Smooth muscle cell (in vitro differentiated cells): ENCODE measurements around the gene KLHDC7B. TPM values are rescaled to one million over a fixed set of nuclear protein-coding genes. Genes with fewer than 3 reads are reported as not detected.

Experiments
- DNase-seq: peaks from one replicate; lab custom pipeline; 2025; ENCODE audit not compliant: unreplicated experiment; lab: John Stamatoyannopoulos, UW
- H2AFZ ChIP-seq: fragments of 200-600 bp; sonication (generic); 2 replicates; pipeline ENCODE4 v1.6.0; 2016; ENCODE audit warnings: antibody characterized with exemption, low read depth, mild to moderate bottlenecking
- H3F3A ChIP-seq: fragments of 200-600 bp; sonication (generic); 2 replicates; pipeline ENCODE4 v1.6.0; 2017; ENCODE audit warnings: antibody characterized with exemption, low read depth
- H3K27ac ChIP-seq: fragments of 200-600 bp; sonication (generic); 2 replicates; pipeline ENCODE4 v1.5.1; 2016; ENCODE audit warnings: low read depth, mild to moderate bottlenecking
- H3K27me3 ChIP-seq: fragments of 200-600 bp; sonication (generic); 2 replicates; pipeline ENCODE4 v1.6.1; 2016; ENCODE audit warnings: low read depth, mild to moderate bottlenecking
- H3K36me3 ChIP-seq: fragments of 200-600 bp; sonication (generic); 2 replicates; pipeline ENCODE4 v1.5.1; 2016; ENCODE audit warnings: low read depth
- H3K4me1 ChIP-seq: fragments of 200-600 bp; sonication (generic); 2 replicates; pipeline ENCODE4 v1.5.1; 2016; ENCODE audit warnings: low read depth
- H3K4me2 ChIP-seq: fragments of 200-600 bp; sonication (generic); 2 replicates; pipeline ENCODE4 v1.6.0; 2016; ENCODE audit warnings: mild to moderate bottlenecking
- H3K4me3 ChIP-seq: fragments of 200-600 bp; sonication (generic); 2 replicates; pipeline ENCODE4 v1.5.1; 2016; ENCODE audit warnings: mild to moderate bottlenecking
- H3K79me2 ChIP-seq: fragments of 200-600 bp; sonication (generic); 2 replicates; pipeline ENCODE4 v1.6.0; 2016; ENCODE audit warnings: low read depth, mild to moderate bottlenecking
- H3K9ac ChIP-seq: fragments of 200-600 bp; sonication (generic); 2 replicates; pipeline ENCODE4 v1.6.0; 2016; ENCODE audit warnings: low read depth
- H3K9me3 ChIP-seq: fragments of 200-600 bp; sonication (generic); replicated peaks from 2 replicates; pipeline ENCODE4 v1.5.1; 2016; ENCODE audit warnings: low read depth
- H4K20me1 ChIP-seq: fragments of 200-600 bp; sonication (generic); 2 replicates; pipeline ENCODE4 v1.6.0; 2016; ENCODE audit warnings: low read depth
- CTCF ChIP-seq: fragments of 200-600 bp; sonication (generic); IDR thresholded peaks from 2 replicates; pipeline ENCODE4 v1.5.1; 2017; ENCODE audit warnings: borderline replicate concordance, mild to moderate bottlenecking, antibody characterized with exemption; ENCODE audit not compliant: insufficient read depth, poor library complexity, severe bottlenecking
- WGBS: methylation state at CpG from one replicate; pipeline ENCODE4 v1.1.7; 2016; ENCODE audit warnings: low lambda C conversion rate; 5-methylcytosine and 5-hydroxymethylcytosine counted together
- polyA plus RNA-seq: library from polyadenylated mRNA; unstranded; fragments of >200 nt; fragmentation: Nextera tagmentation; extraction: Ambion mirVana; gene quantifications from 2 replicates; pipeline ENCODE4 v1.2.1, GENCODE V29; 2016
- total RNA-seq: library from RNA; depleted of rRNA; stranded (reverse); fragments of >200 nt; gene quantifications from 2 replicates; pipeline ENCODE4 v1.2.3, GENCODE V29; 2014

KLHDC7B gene
- total and polyA plus RNA-seq, 2 experiments from 2014 or later = 1.1 to 1.5 TPM

GRCh38 chr22:50587407-50587806 is 41.7 kb downstream of the KLHDC7B start:
- WGBS = 88% methylated on average over 5 of the region's 5 CpGs
- Histone ChIP-seq H3K36me3 (no peaks in the 10 kb centered on the region), H3K4me2 (no peak overlapping the region), H3K9me3 (no peaks in the 10 kb centered on the region), H3K4me3 (no peak overlapping the region), H4K20me1 (no peaks in the 10 kb centered on the region), H3F3A (no peaks in the 10 kb centered on the region), H3K79me2 (peaks cover 4% of the 10 kb centered on the region), H3K4me1 (no peaks in the 10 kb centered on the region), H3K9ac (no peak overlapping the region), H3K27ac (no peak overlapping the region), H2AFZ (no peak overlapping the region), H3K27me3 (peaks cover 7% of the 10 kb centered on the region)
- DNase-seq = no peak
- no peak for TF ChIP-seq CTCF

DNA sequence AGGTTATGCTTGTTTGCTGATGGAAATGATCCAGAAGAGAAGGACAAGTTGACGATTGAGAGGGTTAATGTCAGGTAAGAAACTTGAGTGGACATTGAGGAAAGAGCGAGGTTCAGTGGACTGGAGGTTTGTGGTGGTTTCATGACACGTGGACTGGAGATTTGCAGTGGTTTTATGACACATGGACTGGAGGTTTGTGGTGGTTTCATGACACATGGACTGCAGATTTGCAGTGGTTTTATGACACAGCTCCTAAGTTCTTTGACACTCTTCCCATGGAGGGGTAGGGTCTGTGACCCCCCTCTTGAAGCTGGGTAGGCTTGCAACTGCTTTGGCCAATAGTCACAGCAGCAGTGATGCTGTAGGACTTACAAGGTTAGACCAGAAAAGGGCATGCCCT is 49.5 kb downstream of the KLHDC7B start:
- Histone ChIP-seq H3K4me1 (no peaks in the 10 kb centered on the region), H3K9ac (no peak overlapping the region), H3K36me3 (no peaks in the 10 kb centered on the region), H3K27me3 (peaks cover 9% of the 10 kb centered on the region), H2AFZ (no peak overlapping the region), H3K4me3 (no peak overlapping the region), H3K4me2 (no peak overlapping the region), H3K79me2 (no peaks in the 10 kb centered on the region), H3K9me3 (no peaks in the 10 kb centered on the region), H4K20me1 (no peaks in the 10 kb centered on the region), H3K27ac (no peak overlapping the region), H3F3A (no peaks in the 10 kb centered on the region)
- no peak for TF ChIP-seq CTCF
- 72% methylated on average over 3 of the region's 3 CpGs for WGBS
- no peak for DNase-seq

DNA sequence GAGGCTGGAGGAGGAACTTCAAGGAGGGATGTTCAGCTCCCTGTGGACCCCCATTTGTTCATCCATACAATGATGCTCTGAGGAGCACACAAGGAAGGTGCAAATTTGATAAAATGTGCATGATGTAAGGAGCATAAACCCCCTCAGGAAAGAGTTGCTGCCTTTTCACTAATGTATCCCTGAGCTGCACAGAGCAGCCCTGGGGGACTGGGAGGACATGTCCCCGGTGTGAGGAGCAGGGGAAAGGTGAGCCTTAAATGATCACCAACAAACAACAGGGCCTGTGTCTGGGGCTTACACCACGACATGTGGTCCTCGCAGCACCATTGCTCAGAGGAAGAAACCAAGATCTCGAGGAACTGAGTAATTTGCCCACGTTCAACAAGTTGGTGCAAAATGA is 51.4 kb downstream of the KLHDC7B start:
- peaks cover 22% of the 10 kb centered on the region for H3K27me3 ChIP-seq
- DNase-seq = no peak
- no peak overlapping the region for H3K4me3 ChIP-seq
- H3K9ac ChIP-seq = no peak overlapping the region
- no peaks in the 10 kb centered on the region for H4K20me1 ChIP-seq
- H3F3A ChIP-seq = no peaks in the 10 kb centered on the region
- peaks cover 5% of the 10 kb centered on the region for H3K4me1 ChIP-seq
- H3K4me2 ChIP-seq = no peak overlapping the region
- H3K36me3 ChIP-seq = no peaks in the 10 kb centered on the region
- no peaks in the 10 kb centered on the region for H3K9me3 ChIP-seq
- H2AFZ ChIP-seq = no peak overlapping the region
- WGBS = 88% methylated on average over 5 of the region's 5 CpGs
- no peaks in the 10 kb centered on the region for H3K79me2 ChIP-seq
- TF ChIP-seq CTCF = no peak
- no peak overlapping the region for H3K27ac ChIP-seq

DNA sequence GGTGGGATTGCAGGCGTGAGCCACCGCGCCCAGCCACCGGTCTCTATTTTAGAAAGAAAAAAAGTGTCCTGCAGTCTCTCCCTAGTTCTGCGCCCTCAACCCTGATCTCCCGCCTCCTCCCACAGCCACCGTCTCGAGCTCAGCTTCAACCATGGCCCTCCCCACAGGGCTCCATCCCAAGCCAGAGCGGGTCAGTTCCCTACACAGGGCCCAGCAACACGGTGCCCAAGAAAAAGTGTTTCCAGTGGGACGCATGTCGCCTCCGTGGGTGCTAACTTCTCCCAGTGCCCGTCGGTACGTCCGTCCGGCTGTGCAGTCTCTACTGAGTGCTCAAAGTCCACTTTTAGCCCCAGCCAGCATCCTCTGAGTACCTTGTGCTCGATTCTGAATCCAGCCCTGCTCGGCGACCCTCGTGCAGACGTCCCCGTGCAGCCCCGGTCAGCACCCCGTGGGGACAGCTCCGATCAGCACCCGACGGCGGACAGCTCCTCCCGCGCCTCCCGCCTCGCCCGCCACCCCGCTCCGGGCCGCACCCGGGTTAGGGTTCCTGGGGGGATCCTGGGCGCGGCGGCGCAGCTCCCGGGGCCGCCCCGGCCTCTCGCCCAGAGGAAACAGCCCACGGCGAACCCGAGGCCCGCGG is 54.2 kb downstream of the KLHDC7B start:
- no peaks in the 10 kb centered on the region for H3K79me2 ChIP-seq
- H3K4me2 ChIP-seq = peak overlapping the region; percentile 88
- TF ChIP-seq CTCF = no peak
- WGBS = 36% methylated on average over 33 of the region's 52 CpGs
- H3K4me1 ChIP-seq = peaks cover 5% of the 10 kb centered on the region
- no peaks in the 10 kb centered on the region for H3K36me3 ChIP-seq
- no peak overlapping the region for H2AFZ ChIP-seq
- H3K27me3 ChIP-seq = peaks cover 47% of the 10 kb centered on the region
- peak; percentile 34 for DNase-seq
- H3K9ac ChIP-seq = no peak overlapping the region
- peak overlapping the region; percentile 39 for H3K4me3 ChIP-seq
- H3K27ac ChIP-seq = no peak overlapping the region
- H3K9me3 ChIP-seq = no peaks in the 10 kb centered on the region
- H4K20me1 ChIP-seq = no peaks in the 10 kb centered on the region
- no peaks in the 10 kb centered on the region for H3F3A ChIP-seq
